Lower leg skin (tissue), 4 donors: ENCODE results near the gene C1QB. TPM values are rescaled to one million over a fixed set of nuclear protein-coding genes. Genes with fewer than 3 reads are reported as not detected.

Source experiments
- DNase-seq, 2 donors: peaks; one replicate each; pipeline ENCODE4 v3.0.0-alpha.2; 2019; ENCODE audit warnings: low spot score in 2 of 2
- H3K4me3 ChIP-seq: fragments of 200-600 bp; sonication (generic); 2 replicates; pipeline ENCODE4 v1.5.1; 2017; ENCODE audit warnings: mild to moderate bottlenecking, low read depth; ENCODE audit not compliant: poor library complexity, severe bottlenecking
- CTCF ChIP-seq, 3 donors: fragments of 450-650 bp; IDR thresholded peaks; one replicate each; pipeline ENCODE4 v1.5.1; 2016; ENCODE audit warnings: antibody characterized with exemption in 3 of 3, mild to moderate bottlenecking in 3 of 3, moderate library complexity in 2 of 3
- POLR2A ChIP-seq, 2 donors: fragments of 450-650 bp; IDR thresholded peaks; one replicate each; pipeline ENCODE4 v1.6.1; 2016 to 2017; ENCODE audit warnings: antibody characterized with exemption in 2 of 2, mild to moderate bottlenecking in 1 of 2, moderate library complexity in 1 of 2
- WGBS, 2 donors: methylation state at CpG; one replicate each; pipeline ENCODE4 v1.1.5; 2018; 5-methylcytosine and 5-hydroxymethylcytosine counted together
- intact Hi-C: fragments of 100-400 bp; cut with DNase I; formaldehyde crosslinking; loops from one replicate; pipeline ENCODE4 v1.15.0; 2023; ENCODE audit warnings: low total_unique reads
- total RNA-seq, 4 donors: library from RNA; depleted of rRNA; stranded (reverse); fragments of >200 nt; gene quantifications; one replicate each; pipeline ENCODE4 v1.1.0, GENCODE V29; 2016

Gene C1QB
- total RNA-seq, 4 donors from 2014 or later: 29.8 to 97.0 (median 47.3) TPM

DNA sequence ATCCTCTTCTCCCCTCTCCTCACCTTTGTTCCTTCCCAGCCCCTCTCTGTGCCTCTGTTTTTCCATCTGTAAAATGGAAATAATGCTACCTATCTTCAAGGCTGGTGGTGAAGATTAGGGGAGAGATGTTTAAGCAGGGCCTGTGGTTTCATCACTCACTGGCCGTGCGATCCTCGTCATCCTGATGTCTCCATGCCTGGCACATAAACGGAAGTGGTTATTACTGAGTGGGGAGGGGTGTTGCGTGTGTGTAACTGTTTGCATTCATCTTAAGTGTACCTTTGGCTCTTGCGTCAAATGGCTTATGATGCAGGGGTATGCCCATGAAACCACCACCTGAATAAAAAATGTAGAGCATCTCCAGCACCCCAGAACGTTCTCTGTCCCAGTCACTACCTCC lies 33.8 kb upstream of the C1QB start:
- TF ChIP-seq POLR2A (IDR thresholded peaks at IDR 0.05) (no peak), CTCF (IDR thresholded peaks at IDR 0.05) (no peak)
- 68 to 69% methylated on average over 7 of the region's 7 CpGs for WGBS, 2 donors
- intact Hi-C loops: no loop called here
- H3K4me3 ChIP-seq: no peak overlapping the region
- DNase-seq: no peak

DNA sequence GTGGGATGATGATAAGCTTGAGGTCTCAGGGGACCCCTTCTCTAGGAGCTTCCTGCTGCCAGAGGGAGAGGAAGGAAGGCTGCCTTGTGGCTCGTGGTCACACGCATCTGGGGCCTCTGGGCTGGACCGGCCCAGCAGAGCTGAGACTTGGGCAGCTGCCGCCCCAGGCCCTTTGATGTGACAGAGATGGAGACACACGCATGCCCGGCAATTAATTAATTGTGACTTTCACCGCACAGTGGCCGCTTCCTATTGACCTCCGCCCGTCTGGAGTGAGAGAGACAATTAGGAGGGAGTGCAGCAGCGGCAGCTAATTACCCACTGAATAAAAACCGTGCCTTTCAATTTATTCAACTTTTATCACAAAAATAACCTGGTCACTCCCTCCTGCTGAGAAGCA lies 33.2 kb upstream of the C1QB start:
- no peak for DNase-seq
- TF ChIP-seq CTCF (IDR thresholded peaks at IDR 0.05) (no peak), POLR2A (IDR thresholded peaks at IDR 0.05) (no peak)
- intact Hi-C loops: no loop called here
- H3K4me3 ChIP-seq: no peak overlapping the region
- WGBS, 2 donors: 44 to 47% methylated on average over 12 of the region's 12 CpGs

DNA sequence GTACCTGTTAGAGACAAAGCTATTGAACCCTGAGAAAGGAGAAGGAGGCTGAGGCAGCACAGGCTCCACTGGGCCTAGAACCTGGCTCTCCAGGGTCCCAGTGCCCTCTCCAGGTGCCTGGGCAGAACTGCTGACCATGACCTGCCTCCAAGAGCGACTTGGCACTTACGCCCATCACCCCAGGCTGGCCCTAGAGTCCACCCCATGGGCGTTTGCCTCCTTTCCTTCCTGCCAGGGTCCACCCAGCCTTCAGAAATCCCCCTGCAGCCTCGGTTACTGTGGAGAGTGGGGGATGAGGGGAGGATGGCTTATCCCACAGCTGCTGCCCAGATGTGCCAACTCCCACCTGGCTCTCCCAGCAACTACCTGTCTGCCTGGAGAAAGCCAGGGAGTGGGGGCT lies 31.3 kb upstream of the C1QB start:
- H3K4me3 ChIP-seq: no peak overlapping the region
- TF ChIP-seq POLR2A (IDR thresholded peaks at IDR 0.05): no peak
- no peak for TF ChIP-seq CTCF (IDR thresholded peaks at IDR 0.05)
- DNase-seq: no peak
- WGBS, 2 donors: 37 to 43% methylated on average over 4 of the region's 4 CpGs
- intact Hi-C loops: no loop called here

DNA sequence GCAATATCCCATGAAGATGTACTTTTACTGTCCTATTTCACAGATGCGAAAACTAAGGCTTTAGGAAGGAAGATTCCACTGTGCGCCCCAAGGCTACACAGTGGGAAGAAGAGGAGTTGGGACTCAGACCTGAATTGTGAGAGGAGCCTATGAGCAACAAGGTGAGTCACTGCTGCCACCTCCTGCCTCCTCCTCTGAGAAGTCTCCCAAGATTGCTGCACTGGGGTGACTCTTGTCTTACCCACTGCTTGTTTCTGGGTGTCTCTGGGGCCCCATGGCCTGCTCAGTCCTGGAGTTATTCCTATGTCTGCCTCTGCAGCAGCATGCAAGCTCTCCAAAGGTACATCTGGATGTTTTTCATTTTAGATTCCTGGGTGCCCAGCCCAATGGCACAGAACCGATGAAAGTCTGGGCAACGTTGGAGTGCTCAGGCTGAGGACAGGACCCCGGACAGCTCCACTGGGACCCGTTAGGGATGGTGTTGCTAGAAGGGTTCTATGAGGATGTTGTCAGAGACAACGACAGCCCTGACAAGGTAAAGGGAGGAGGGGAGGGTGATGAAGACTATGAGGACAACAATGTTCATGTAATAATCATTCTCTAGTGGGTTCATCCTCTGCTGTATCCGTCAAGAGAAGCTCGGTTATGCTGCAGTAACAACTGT lies 27.6 kb upstream of the C1QB start:
- TF ChIP-seq CTCF (IDR thresholded peaks at IDR 0.05) (no peak), POLR2A (IDR thresholded peaks at IDR 0.05) (no peak)
- no peak for DNase-seq
- intact Hi-C loops: no loop called here
- 36 to 38% methylated on average over 9 of the region's 9 CpGs for WGBS, 2 donors
- no peak overlapping the region for H3K4me3 ChIP-seq

DNA sequence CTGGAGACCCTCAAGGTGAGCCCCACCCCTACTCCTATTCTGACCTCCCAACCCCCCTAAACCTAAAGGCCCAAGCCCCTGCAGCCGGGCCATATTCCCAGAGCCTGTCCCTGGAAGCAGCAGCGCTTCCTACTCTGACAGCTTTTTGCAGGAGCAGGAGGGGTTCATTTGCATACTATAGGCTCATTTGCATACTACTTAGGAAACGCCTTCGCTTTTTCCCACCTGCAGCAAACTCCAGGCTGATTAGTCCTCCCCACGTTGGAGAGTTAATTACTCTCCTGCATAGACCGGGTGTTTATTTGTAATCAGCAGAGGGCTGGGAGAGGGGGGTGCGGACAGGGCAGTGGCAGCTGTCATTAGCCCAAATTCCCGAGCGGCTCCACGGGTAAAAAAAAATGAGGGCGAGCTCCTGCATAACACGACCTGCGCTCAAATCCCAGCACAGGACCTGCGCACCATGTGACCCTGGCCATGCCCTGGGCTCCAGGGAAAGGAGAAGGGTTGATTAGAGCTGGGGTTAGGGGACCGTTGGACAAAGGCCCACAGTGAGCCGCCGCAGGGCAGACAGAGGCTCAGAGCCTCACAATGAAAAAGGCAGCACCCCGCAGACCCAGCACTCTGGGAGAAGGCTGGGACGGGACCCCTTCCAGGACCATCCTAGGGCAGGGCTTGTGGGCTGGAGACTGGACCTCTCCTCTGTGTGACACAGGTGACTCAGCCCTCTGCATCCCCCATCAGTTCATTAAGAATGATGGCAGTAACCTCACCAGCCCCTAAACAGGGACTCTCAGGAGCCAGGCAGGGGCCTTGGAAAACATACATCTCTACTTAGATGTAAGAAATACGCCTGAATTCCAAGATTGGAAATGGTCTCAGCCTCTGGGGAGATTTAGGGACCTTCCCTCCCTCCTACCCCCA lies 26.5 kb upstream of the C1QB start:
- H3K4me3 ChIP-seq: no peak overlapping the region
- intact Hi-C loops: no loop called here
- TF ChIP-seq CTCF (IDR thresholded peaks at IDR 0.05) (no peak), POLR2A (IDR thresholded peaks at IDR 0.05) (no peak)
- WGBS, 2 donors: 17 to 23% methylated on average over 19 to 20 of the region's 20 CpGs
- no peak for DNase-seq
